SK-N-DZ (cell line): ENCODE data around the gene P4HTM. TPM values are rescaled to one million over a fixed set of nuclear protein-coding genes. Genes with fewer than 3 reads are reported as not detected.
A peak's percentile ranks its signal among the peaks of the same experiment; 100 is the strongest.

Source experiments
- DNase-seq: peaks from one replicate; pipeline ENCODE4 v3.0.0-alpha.2; 2015; ENCODE audit warnings: low spot score
- polyA plus RNA-seq, 2 experiments: library from polyadenylated mRNA; depleted of rRNA; stranded (reverse); fragments of >200 nt; gene quantifications; 2 replicates each; pipeline ENCODE4 v1.2.3, GENCODE V29; 2014

Gene P4HTM, protein sequence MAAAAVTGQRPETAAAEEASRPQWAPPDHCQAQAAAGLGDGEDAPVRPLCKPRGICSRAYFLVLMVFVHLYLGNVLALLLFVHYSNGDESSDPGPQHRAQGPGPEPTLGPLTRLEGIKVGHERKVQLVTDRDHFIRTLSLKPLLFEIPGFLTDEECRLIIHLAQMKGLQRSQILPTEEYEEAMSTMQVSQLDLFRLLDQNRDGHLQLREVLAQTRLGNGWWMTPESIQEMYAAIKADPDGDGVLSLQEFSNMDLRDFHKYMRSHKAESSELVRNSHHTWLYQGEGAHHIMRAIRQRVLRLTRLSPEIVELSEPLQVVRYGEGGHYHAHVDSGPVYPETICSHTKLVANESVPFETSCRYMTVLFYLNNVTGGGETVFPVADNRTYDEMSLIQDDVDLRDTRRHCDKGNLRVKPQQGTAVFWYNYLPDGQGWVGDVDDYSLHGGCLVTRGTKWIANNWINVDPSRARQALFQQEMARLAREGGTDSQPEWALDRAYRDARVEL
- polyA plus RNA-seq (2014; cell fraction: cytosol; rRNA removed), result 19.5 and 19.7 TPM in 2 replicates
- polyA plus RNA-seq (2014; cell fraction: nucleus; rRNA removed), result 71.1 and 84.6 TPM in 2 replicates

DNA sequence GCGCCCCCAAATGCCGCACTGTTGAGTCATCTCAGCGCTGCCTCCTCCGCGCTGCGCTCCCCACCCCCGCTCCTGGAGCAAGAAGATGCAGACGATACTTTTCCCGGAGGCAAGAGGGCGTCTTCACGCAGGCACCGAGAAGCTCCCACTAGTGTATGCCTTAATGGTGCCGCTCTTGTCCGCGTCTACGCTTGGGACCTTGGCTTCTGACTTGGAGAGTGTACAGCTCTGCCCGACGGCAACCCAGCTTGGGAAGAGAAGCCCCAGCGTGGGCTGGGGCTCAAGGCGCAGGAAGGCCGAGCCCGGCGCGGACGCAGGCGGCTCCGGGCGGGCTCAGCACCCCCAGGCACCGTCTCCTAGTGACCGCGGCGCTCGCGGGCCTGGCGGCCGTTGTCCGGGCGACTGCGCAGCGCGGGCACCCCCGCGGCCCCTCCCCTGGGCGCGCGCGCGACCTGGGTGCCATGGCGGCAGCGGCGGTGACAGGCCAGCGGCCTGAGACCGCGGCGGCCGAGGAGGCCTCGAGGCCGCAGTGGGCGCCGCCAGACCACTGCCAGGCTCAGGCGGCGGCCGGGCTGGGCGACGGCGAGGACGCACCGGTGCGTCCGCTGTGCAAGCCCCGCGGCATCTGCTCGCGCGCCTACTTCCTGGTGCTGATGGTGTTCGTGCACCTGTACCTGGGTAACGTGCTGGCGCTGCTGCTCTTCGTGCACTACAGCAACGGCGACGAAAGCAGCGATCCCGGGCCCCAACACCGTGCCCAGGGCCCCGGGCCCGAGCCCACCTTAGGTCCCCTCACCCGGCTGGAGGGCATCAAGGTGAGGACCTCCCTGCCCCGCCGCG, at the start of gene P4HTM:
P4HTM (plus strand) TSS at position 446 of the 840 bp plus-strand sequence; CDS start at position 462, 16 bp downstream.
- peak; percentile 67 for DNase-seq

DNA sequence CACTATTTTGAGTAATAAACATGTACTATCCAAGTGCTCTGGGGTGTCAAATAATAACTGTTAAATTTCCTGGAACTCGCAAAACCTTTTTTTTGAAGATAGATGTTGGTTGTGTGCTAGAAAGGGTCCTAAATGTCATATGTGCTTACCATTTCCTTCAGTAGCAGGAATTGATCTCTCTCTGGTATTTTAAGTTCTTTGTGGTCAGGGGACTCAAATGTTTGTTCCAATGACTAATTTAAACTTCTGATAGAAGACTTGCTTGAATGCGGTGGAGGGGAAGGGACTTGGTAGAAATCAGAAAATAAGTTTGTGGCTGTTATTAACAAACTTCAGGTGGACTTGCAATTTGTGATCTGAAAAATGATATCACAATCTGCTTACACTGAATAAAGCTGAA, 44.6 kb upstream of the P4HTM start:
- no peak for DNase-seq

DNA sequence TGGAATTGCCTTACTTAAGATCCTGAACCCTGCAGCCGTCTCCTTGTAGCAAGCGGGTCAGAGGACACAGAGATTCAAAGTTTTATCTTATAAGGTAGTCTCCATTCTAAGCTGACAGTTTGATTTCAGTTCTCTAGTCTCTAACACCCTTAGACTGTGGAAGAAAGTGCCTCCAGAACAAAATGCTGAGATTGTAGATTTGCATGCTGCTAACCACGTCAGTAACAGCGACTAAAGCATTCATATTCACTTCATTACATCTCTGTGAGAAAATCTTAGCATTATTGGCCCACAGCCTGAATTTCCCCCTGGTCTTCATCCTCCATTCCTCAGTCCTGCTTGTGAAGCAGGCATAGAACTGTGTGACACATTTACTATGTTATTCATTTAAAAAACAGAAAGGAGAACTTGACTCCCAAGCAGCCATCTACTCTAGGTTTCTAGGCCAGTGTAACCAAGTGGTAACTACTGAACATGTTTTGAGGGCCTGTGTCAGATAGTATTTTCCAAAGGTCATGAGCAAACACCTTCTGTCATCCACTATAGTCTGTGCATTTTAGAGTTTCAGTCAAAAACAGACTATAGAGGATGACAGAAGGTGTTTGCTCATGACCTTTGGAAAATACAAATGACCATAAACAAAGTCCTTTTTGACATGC, 44.0 kb upstream of the P4HTM start:
- no peak for DNase-seq

DNA sequence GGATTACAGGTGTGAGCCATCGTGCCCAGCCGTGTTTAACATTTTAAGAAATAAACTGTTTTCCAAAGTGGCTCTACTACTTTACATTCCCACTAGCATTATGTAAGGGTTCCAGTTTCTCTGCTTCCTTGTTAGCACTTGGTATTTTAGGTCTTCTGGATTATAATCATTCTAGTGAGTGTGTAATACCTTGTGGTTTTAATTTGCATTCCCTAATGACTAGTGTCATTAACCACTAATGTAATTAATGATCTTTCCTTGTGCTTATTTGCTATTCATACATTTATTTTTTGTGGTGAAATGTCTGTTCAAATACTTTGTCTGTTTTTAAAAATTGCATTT, 40.7 kb upstream of the P4HTM start:
- DNase-seq, result no peak

DNA sequence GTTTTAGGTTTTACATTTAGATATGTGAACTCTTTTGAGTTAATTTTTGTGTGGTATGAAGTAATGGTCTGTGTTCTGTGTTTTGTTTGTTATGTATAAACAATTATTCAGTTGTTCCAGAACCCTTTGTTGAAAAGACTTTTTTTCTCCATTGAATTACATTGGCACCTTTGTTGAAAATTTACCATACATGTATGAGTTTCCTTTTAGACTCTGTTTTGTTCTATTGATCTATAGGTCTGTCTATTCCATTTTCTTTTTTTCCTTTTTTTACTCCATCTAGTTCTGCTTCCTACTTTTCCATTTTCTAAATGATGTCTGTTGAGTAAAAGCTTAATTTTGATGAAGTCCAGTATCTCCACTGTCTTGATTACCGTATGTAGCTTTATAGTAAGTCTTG, 40.0 kb upstream of the P4HTM start:
- DNase-seq, result no peak

DNA sequence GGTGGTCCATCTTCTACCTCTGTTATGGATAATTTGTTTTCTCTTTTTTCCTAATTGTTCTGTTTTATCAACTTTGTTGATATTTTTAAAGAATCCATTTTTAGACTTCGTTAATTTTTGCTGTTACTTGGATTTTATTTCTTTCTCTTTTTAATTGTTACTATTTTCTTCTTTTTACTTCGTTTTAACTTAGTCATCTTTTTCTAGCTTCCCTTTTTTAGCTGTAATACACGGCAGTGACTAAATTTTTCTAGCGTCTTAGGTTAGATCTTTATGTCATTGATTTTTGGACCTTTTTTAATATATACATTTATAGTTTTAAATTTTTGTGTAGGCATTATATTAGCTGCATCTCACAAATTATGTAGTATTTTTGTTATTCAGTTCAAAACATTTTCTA, 38.3 kb upstream of the P4HTM start:
- DNase-seq, result no peak

DNA sequence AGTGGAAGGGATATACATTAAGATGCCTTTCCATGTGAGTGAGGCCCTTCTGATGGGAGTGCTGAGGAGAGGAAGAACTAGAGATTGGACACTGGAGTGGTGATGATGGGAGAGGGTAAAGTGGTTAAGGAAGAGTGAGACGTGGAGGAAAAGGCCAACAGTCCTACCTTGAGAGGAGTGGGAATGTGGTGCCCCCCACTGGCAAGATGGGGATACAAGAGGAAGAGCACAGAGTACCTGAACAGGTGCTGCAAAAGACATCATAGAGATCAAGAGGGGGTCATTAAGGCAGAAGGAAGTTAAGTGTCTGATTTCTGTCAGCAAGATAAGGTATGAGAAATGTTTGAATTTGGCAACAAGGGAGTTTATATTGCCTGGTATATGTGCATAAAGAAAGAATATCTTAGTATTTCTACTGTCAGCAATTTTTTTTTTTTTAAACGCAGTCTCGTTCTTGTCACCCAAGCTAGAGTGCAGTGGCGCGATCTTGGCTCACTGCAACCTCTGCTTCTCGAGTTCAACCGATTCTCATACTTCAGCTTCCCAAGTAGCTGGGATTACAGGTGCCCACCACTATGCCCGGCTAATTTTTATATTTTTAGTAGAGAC, 37.4 kb upstream of the P4HTM start:
- peak; percentile 3 for DNase-seq

DNA sequence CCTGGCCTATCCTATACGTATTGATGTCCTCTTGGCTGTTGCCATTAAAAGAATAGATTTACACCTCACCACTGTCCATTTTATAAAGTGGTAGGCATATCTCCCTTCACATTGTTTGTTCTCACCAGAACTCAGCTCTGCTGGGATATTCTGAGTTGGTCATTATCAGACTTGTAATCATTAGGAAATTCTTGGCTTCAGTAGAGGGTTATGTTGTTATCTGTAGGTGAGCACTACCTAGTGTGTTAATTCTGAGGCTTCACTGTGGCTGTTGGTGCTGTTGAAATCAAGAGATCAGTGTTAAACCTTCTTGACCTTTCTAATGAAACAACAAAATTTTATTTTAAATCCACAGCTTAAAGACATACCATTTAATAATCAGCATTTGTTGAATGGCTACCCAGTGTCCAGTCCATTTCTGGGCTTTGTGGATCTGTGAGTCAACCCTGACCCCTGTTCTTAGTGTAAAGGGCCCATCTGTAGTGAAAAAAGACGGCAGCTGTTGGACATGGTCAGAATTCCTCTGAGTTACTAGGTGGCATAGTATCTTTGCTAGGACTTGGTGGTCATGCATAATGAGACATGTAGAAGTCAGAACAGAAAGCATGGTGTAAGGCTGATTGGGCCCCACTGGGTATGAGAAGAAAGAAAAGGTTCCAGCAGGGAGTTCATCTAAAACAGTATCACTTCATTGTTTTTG, 32.9 kb upstream of the P4HTM start:
- no peak for DNase-seq

DNA sequence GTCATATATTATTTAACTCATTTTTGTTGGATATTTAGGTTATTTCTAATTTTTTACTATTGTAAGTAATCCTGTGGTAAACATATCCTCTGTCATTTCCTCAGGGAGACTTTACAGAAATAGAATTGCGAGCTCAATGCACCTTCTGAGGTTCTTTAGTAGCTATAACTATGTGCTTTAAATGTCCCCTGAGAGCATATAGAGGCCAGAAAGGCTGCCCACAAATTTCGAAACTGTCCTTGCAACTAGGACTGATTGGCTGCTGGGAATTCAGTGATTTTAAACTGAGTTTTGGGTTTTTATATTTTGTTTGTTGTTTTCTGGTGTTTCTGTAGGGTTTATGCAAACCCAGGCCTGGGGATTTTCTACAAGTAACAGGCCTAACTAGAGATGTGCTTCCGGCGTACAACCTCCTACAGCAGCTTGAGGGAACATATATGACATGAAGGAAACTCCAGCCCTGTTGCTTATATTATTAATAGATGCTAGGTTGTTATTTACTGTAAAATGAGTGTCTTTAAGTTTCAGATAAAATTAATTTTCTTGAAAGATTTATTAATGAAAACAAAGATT, 29.1 kb upstream of the P4HTM start:
- no peak for DNase-seq

DNA sequence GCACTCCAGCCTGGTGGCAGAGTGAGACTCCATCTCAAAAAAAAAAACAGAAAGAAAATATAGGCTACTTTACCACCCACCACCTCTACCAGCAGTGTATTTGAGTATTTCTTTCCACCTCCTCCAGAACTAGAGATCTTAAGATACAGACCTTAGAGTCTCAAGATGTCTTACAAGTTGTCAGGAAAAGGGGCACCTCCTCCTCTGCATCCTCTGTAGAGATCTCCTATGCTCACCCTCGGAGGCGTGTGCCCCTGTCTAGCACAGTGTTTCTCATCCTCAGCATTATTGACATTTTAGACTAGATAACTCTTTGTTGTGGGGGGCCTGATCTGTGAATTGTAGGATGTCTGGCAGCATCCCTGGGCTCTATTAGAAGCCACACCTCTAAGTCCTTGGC, 27.7 kb upstream of the P4HTM start:
- DNase-seq, result no peak

DNA sequence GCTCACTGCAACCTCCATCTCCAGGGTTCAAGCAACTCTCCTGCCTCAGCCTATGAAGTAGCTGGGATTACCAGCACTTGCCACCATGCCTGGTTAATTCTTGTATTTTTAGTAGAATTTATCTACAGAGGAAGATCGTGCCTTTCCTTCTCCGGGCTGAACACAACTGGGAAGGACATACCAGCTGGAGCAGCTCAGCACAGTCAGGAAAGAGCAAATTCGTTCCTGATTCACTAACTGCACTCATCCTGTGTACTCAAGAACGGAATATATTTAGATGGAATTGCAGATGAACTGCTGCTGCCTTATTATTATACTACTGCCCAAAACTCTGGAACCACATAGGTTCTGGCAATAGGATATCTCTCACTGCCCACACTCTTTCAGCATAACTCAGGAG, 27.1 kb upstream of the P4HTM start:
- no peak for DNase-seq

DNA sequence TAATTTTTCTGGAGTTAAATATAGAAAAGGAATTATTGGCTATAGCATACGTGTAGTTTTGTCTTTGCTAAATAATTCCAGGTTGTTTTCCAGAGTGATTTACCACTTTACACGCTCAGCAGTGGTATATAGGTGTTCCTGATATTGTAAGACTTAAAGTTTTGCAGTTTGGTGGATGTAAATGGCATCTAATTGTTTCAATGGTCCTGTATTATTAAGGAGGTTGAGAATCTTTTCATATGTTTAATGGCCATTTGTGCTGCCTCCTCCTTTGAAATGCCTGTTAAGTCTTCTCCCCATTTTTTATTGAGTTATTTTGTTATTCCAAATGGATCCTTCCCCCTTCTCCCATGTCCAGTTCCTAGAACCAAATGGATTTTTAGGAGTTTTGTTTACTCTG, 26.4 kb upstream of the P4HTM start:
- DNase-seq, result no peak

DNA sequence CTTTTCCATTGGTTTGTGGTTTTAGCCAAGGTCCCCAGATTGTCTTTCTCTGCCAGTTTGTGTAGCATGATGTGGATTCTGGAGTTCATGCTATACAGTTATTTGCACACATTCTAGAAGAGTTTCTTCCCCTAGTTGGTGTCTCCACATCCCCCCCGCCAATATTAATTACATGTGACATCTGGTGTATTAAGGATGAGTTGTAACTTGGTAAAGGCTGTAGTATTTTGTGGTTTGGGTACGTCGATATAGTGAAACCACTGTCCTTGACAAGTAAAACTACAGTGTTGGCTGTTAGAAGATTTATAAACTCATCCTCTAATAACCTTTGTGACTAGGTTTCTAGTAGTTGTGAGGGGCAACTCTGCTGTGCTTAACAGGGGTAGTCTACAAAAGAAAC, 23.7 kb upstream of the P4HTM start:
- no peak for DNase-seq

DNA sequence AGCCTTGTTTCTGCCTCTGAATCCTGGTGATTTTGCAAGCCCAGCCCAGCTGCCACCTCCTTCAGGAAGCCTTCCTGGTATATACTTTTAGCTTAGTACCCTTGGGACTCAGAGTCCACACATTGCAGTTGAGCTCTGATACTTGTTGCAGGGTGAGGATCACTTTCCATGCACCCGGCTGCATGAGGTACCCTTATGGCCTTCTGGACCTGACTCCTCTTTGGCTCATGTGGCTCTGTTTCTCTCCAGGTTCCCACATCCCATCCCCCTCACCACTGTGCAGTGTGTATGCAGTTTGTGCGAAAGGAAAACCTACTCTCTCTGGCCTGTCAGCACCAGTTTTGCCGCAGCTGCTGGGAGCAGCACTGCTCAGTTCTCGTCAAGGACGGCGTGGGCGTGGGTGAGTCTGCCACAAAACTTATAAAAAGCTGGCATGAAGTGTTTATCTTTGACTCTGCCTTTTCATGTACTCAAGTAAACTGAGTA, 23.1 kb upstream of the P4HTM start:
- DNase-seq, result no peak

DNA sequence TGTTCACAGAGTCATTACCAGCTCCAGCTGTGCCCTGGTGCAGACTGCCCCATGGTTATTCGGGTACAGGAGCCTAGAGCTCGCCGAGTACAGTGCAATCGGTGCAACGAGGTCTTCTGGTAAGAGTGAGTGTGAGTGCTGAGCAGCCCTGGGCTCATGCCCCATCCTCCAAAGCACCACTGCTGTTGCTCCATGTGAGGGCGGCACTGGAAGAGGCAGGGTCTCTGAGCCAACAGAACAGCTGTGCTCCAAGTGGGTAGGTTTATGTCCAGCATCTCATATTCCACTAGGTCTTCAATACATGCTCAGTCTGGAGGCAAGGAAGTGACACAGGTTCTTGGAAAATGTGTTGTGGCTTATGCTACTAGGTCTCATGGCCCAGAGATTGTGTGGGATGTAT, 19.5 kb upstream of the P4HTM start:
- DNase-seq, result no peak

DNA sequence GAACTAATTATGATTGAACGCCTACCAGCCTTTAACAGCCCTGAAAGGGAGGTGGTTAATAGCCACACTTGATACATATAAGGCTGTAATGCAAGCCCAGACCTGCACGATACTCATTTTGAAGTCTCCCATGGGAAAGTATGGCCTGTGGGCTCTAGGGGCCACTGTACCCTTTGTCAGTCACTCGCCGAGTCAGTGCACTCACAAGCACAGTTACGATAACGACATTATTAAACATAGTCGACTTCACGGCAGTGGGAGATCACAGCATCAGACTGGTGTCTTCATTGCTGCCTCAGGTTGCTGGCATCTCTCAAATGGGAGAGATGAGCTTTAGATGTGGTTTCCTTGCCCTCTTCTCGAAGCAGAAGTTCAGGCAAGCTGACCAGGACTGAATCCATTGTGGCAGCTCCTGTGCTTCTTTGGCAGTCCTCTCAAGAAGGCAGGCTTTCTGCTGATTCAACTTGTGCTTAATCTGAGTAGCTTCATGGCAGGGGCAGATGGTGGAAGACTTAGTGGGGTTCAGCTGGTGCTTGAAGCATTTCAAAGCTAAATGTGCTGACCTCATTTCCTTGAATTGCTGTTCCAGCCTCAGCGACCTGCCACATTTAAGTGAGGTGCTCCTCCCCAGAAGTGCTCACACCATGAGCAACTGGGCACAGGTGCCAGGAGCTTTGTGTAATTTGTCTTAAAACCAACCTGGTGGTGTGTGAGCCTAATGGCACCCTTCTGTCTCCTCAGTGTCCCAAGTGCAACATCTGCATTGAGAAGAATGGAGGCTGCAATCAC, 15.8 kb upstream of the P4HTM start:
- no peak for DNase-seq

DNA sequence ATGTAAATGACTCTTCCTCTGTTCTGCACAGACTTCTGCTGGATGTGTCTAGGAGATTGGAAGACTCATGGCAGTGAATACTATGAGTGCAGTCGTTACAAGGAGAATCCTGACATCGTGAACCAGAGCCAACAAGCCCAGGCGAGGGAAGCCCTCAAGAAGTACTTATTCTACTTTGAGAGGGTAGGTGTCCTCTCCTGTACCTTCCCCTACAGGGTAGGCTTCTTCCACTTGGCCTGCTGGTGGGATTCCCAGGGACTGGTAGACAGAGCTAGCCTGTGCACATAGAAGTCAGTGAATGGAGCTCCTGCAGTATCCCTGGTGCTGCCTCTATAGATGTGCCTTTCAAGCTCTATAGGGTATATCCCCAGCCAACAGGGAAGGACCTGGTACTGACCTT, 10.6 kb upstream of the P4HTM start:
- DNase-seq, result no peak

DNA sequence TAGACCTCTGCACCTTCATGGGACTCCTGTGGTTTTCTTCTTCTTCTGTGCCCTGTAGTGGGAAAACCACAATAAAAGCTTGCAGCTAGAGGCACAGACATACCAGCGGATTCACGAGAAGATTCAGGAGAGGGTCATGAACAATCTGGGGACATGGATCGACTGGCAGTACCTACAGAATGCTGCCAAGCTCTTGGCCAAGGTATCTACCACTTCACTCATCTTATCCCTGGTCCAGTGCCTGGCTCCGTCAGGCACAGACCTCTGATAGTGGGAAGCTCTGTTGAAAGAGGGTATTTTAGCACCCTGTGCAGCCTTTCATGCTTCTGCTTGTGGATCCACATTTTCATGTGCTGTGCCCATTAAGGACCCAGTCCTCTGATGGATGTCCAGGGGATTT, 9.7 kb upstream of the P4HTM start:
- DNase-seq, result no peak

DNA sequence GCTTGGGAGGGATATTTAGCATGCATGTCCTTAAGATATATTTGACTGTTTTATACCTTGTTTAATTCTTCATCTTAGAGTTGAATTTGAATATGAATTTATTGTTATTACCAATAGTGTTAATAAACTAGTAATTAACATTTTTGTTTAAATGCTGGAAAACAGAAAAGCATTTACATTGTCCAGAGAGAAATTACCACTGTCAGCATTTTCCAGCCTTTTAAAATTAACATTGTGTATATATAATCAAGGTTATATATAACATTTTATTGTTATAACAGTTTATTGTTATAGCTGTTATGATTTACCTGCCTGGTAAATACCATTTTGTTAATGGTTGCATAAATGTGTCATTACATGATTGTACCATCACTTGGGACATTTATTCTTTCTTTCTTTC, 8.0 kb upstream of the P4HTM start:
- no peak for DNase-seq

DNA sequence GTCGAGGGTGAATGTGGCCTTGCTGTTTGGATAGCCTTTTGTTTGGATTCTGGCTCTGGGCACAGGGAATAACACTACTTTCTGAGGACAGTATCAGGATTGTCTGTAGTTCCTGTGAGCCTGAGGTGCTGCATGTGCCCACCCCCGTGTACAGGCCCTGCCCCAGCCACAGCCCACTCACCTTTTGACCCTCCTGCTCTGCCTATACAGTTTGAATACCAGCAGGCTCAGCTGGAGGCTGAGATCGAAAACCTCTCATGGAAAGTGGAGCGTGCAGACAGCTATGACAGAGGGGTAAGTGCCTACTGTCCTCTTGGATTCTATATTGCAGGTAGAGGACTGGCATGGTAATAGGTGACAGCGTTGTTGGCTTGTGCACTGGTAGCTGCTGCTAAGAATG, 7.4 kb upstream of the P4HTM start:
- DNase-seq, result no peak
